Thyroid gland (tissue), 4 donors: ENCODE data around the gene DHX30.

ENCODE experiments used
- POLR2A ChIP-seq, 2 donors: fragments of 450-650 bp; IDR thresholded peaks; one replicate each; pipeline ENCODE4 v1.6.1; 2017; ENCODE audit warnings: antibody characterized with exemption in 2 of 2, mild to moderate bottlenecking in 2 of 2, moderate library complexity in 1 of 2
- TF ChIP-seq, protein P1 (sequence below), 6 experiments: fragments of 200-600 bp in 3 of 6; fragments of 450-650 bp in 3 of 6; sonication (generic) in 3 of 6; IDR thresholded peaks; one replicate each; pipeline ENCODE4 v1.5.1; 2016 to 2019; ENCODE audit warnings: antibody characterized with exemption in 6 of 6, mild to moderate bottlenecking in 2 of 6, inconsistent platforms in 1 of 6, moderate library complexity in 1 of 6

DNA sequence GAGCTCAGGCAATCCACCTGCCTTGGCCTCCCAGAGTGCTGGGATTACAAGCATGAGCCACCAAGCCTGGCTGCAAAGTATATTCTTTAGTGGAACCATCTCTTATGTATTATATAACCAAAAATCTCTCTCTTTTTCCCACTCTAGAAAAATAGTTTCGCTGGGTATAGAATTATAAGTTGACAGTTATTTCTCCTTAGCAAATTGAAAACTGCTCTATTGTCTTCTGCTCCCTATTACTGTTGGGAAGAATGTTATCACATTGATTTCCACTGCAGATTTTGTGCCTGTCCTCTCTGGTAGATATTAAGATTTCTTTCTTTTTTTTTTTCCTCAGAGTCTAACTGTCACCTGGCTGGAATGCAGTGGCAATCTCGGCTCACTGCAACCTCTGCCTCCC lies 10.2 kb upstream of the DHX30 start:
- TF ChIP-seq, protein P1, sequence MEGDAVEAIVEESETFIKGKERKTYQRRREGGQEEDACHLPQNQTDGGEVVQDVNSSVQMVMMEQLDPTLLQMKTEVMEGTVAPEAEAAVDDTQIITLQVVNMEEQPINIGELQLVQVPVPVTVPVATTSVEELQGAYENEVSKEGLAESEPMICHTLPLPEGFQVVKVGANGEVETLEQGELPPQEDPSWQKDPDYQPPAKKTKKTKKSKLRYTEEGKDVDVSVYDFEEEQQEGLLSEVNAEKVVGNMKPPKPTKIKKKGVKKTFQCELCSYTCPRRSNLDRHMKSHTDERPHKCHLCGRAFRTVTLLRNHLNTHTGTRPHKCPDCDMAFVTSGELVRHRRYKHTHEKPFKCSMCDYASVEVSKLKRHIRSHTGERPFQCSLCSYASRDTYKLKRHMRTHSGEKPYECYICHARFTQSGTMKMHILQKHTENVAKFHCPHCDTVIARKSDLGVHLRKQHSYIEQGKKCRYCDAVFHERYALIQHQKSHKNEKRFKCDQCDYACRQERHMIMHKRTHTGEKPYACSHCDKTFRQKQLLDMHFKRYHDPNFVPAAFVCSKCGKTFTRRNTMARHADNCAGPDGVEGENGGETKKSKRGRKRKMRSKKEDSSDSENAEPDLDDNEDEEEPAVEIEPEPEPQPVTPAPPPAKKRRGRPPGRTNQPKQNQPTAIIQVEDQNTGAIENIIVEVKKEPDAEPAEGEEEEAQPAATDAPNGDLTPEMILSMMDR (IDR thresholded peaks at IDR 0.05), result no peak
- TF ChIP-seq POLR2A (IDR thresholded peaks at IDR 0.05), result no peak
